PC-3 (cell line): ENCODE measurements around the gene CAMTA1. TPM values are rescaled to one million over a fixed set of nuclear protein-coding genes. Genes with fewer than 3 reads are reported as not detected.

Source experiments
- ATAC-seq: fragments of 200-7000 bp; cut with Tn5 transposase; 2 replicates; pipeline ENCODE4 v1.9.1; 2020; ENCODE audit warnings: mild to moderate bottlenecking, moderate library complexity
- BruUV-seq: library from RNA; stranded (reverse); fragments of 400-500 nt; replicated peaks from 2 replicates; lab custom pipeline; 2021; lab: Mats Ljungman, UMichigan
- CTCF ChIA-PET: fragments of 300-600 bp; sonication (Branson Sonifier 250); formaldehyde crosslinking; loops from one replicate; lab custom pipeline; 2022; ENCODE audit warnings: antibody characterized with exemption; lab: Charles Lee
- POLR2A ChIA-PET: fragments of 300-600 bp; sonication (Branson Sonifier 250); formaldehyde crosslinking; loops from one replicate; lab custom pipeline; 2022; ENCODE audit warnings: antibody characterized with exemption; ENCODE audit not compliant: unreplicated experiment; lab: Charles Lee
- DNase-seq: peaks from one replicate; pipeline ENCODE4 v3.0.0-alpha.2; 2015
- H2AFZ ChIP-seq: fragments of 300-600 bp; sonication (generic); 2 replicates; pipeline ENCODE4 v1.6.0; 2016; ENCODE audit warnings: antibody characterized with exemption, low read length
- H3F3A ChIP-seq: fragments of 300-600 bp; sonication (generic); one replicate; pipeline ENCODE4 v1.6.0; 2017; ENCODE audit warnings: antibody characterized with exemption, low read length, control low read depth, mild to moderate bottlenecking; ENCODE audit not compliant: unreplicated experiment
- H3K27ac ChIP-seq: fragments of 300-600 bp; sonication (generic); 2 replicates; pipeline ENCODE4 v1.5.1; 2016; ENCODE audit warnings: mild to moderate bottlenecking, low read length
- H3K27me3 ChIP-seq: fragments of 300-600 bp; sonication (generic); 2 replicates; pipeline ENCODE4 v1.6.1; 2016; ENCODE audit warnings: low read length, mixed read lengths
- H3K36me3 ChIP-seq: fragments of 300-600 bp; sonication (generic); 2 replicates; pipeline ENCODE4 v1.6.1; 2016; ENCODE audit warnings: low read depth, mixed run types, low read length, mixed read lengths
- H3K4me1 ChIP-seq: fragments of 300-600 bp; sonication (generic); 2 replicates; pipeline ENCODE4 v1.5.1; 2016; ENCODE audit warnings: low read length; ENCODE audit not compliant: insufficient read depth
- H3K4me2 ChIP-seq: fragments of 300-600 bp; sonication (generic); 2 replicates; pipeline ENCODE4 v1.6.0; 2016; ENCODE audit warnings: low read length
- H3K4me3 ChIP-seq: fragments of 300-600 bp; sonication (generic); 2 replicates; pipeline ENCODE4 v1.5.1; 2016; ENCODE audit warnings: mild to moderate bottlenecking, low read length, mixed read lengths
- H3K79me2 ChIP-seq: fragments of 300-600 bp; sonication (generic); 2 replicates; pipeline ENCODE4 v1.6.1; 2017; ENCODE audit warnings: low read length, mixed read lengths
- H3K9ac ChIP-seq: fragments of 300-600 bp; sonication (generic); 2 replicates; pipeline ENCODE4 v1.6.0; 2016; ENCODE audit warnings: mild to moderate bottlenecking, low read length
- H3K9me2 ChIP-seq: fragments of 300-600 bp; sonication (generic); replicated peaks from 2 replicates; pipeline ENCODE4 v1.6.1; 2016; ENCODE audit warnings: mixed run types, low read length, mixed read lengths
- H3K9me3 ChIP-seq: fragments of 300-600 bp; sonication (generic); 2 replicates; pipeline ENCODE4 v1.6.1; 2016; ENCODE audit warnings: low read length, mixed read lengths
- H4K20me1 ChIP-seq: fragments of 300-600 bp; sonication (generic); 2 replicates; pipeline ENCODE4 v1.6.1; 2016; ENCODE audit warnings: low read length, mixed read lengths
- CTCF ChIP-seq: fragments of 300-600 bp; sonication (generic); conservative IDR thresholded peaks from 2 replicates; pipeline ENCODE4 v1.5.1; 2017; ENCODE audit warnings: antibody characterized with exemption, low read depth, mild to moderate bottlenecking, low read length
- EZH2 ChIP-seq: fragments of 300-600 bp; sonication (generic); IDR thresholded peaks from one replicate; pipeline ENCODE4 v1.6.1; 2017; ENCODE audit warnings: antibody characterized with exemption, mild to moderate bottlenecking, low read length; ENCODE audit not compliant: unreplicated experiment
- EZH2phosphoT487 ChIP-seq: fragments of 300-600 bp; sonication (generic); IDR thresholded peaks from 2 replicates; pipeline ENCODE4 v1.6.1; 2018; ENCODE audit warnings: mild to moderate bottlenecking, antibody characterized with exemption, low read length, borderline replicate concordance
- intact Hi-C: fragments of 100-400 bp; cut with micrococcal nuclease; formaldehyde crosslinking; loops from 2 replicates; pipeline ENCODE4 v1.9.0; 2023
- total RNA-seq: library from RNA; depleted of rRNA; stranded (reverse); fragments of >200 nt; gene quantifications from 2 replicates; pipeline ENCODE4 v1.2.3, GENCODE V29; 2014

CAMTA1 gene
- total RNA-seq, 1 experiment from 2014 or later, result 40.8 TPM

- no peaks in the 10 kb centered on the region for H3K27me3 ChIP-seq
- DNase-seq (no peak), ATAC-seq (no peak)
- H2AFZ ChIP-seq, result no peak overlapping the region
- no peaks in the 10 kb centered on the region for H3K4me1 ChIP-seq
- no peaks in the 10 kb centered on the region for H3K79me2 ChIP-seq
- intact Hi-C loops, result no loop called here
- no TSS peak for BruUV-seq
- H3K9me2 ChIP-seq, result no peaks in the 10 kb centered on the region
- H3K27ac ChIP-seq, result no peak overlapping the region
- TF ChIP-seq EZH2phosphoT487, result no peak
- TF ChIP-seq EZH2, result no peak
- TF ChIP-seq CTCF, result no peak
- ChIA-PET POLR2A (no interaction called here), CTCF (no interaction called here)
- no peaks in the 10 kb centered on the region for H3K9me3 ChIP-seq
- H3K9ac ChIP-seq, result no peak overlapping the region
- H3K4me3 ChIP-seq, result no peak overlapping the region
- H4K20me1 ChIP-seq, result no peaks in the 10 kb centered on the region
- H3F3A ChIP-seq, result no peaks in the 10 kb centered on the region
- H3K36me3 ChIP-seq, result no peaks in the 10 kb centered on the region
- H3K4me2 ChIP-seq, result no peak overlapping the region
These were observed 81.6 kb downstream of the CAMTA1 start for GRCh38 chr1:6866825-6867224.

- ChIA-PET POLR2A (no interaction called here), CTCF (no interaction called here)
- H3K9me2 ChIP-seq, result no peaks in the 10 kb centered on the region
- no peak for DNase-seq
- no peak overlapping the region for H3K9ac ChIP-seq
- no peaks in the 10 kb centered on the region for H3K36me3 ChIP-seq
- no peaks in the 10 kb centered on the region for H4K20me1 ChIP-seq
- no peaks in the 10 kb centered on the region for H3K79me2 ChIP-seq
- H3K27ac ChIP-seq, result no peak overlapping the region
- no peak for TF ChIP-seq CTCF
- TF ChIP-seq EZH2, result no peak
- TF ChIP-seq EZH2phosphoT487, result no peak
- no peaks in the 10 kb centered on the region for H3K4me1 ChIP-seq
- H3K4me2 ChIP-seq, result no peak overlapping the region
- no peaks in the 10 kb centered on the region for H3K27me3 ChIP-seq
- BruUV-seq, result no TSS peak
- no peaks in the 10 kb centered on the region for H3F3A ChIP-seq
- H2AFZ ChIP-seq, result no peak overlapping the region
- no peak for ATAC-seq
- H3K9me3 ChIP-seq, result no peaks in the 10 kb centered on the region
- no peak overlapping the region for H3K4me3 ChIP-seq
- intact Hi-C loops, result no loop called here
These were observed 82.1 kb downstream of the CAMTA1 start for GRCh38 chr1:6867321-6867720.

GRCh38 chr1:6867729-6868659, 82.7 kb downstream of the CAMTA1 start:
- Histone ChIP-seq H3K27ac (no peak overlapping the region), H3K9me3 (no peaks in the 10 kb centered on the region), H3K9me2 (no peaks in the 10 kb centered on the region), H3K4me1 (no peaks in the 10 kb centered on the region), H3K79me2 (no peaks in the 10 kb centered on the region), H3K4me2 (no peak overlapping the region), H3K36me3 (no peaks in the 10 kb centered on the region), H2AFZ (no peak overlapping the region), H3K27me3 (no peaks in the 10 kb centered on the region), H3K9ac (no peak overlapping the region), H3K4me3 (no peak overlapping the region), H4K20me1 (no peaks in the 10 kb centered on the region), H3F3A (no peaks in the 10 kb centered on the region)
- no peak for DNase-seq
- intact Hi-C loops, result no loop called here
- BruUV-seq, result no TSS peak
- ChIA-PET CTCF (no interaction called here), POLR2A (no interaction called here)
- ATAC-seq, result no peak
- TF ChIP-seq EZH2 (no peak), CTCF (no peak), EZH2phosphoT487 (no peak)
